VCaP (cell line): ENCODE measurements around the gene HERPUD2.

Experiments
- H3K27ac ChIP-seq: fragments of 450-650 bp; 2 replicates; pipeline ENCODE4 v1.5.1; 2017
- CTCF ChIP-seq: fragments of 450-650 bp; conservative IDR thresholded peaks from 2 replicates; pipeline ENCODE4 v1.5.1; 2017; ENCODE audit warnings: mild to moderate bottlenecking, moderate library complexity

The HERPUD2 gene

GRCh38 chr7:35728412-35729060, 33.6 kb upstream of the HERPUD2 start:
- no peak overlapping the region for H3K27ac ChIP-seq
- no peak for TF ChIP-seq CTCF

GRCh38 chr7:35727571-35727970, 32.6 kb upstream of the HERPUD2 start:
- H3K27ac ChIP-seq: no peak overlapping the region
- TF ChIP-seq CTCF: no peak

GRCh38 chr7:35726654-35727053, 31.7 kb upstream of the HERPUD2 start:
- H3K27ac ChIP-seq: no peak overlapping the region
- TF ChIP-seq CTCF: no peak

- no peak overlapping the region for H3K27ac ChIP-seq
- TF ChIP-seq CTCF: no peak
These were observed 30.3 kb upstream of the HERPUD2 start for GRCh38 chr7:35725280-35725680.

GRCh38 chr7:35723011-35723410, 28.1 kb upstream of the HERPUD2 start:
- H3K27ac ChIP-seq: no peak overlapping the region
- no peak for TF ChIP-seq CTCF

GRCh38 chr7:35722054-35722849, 27.3 kb upstream of the HERPUD2 start:
- H3K27ac ChIP-seq: no peak overlapping the region
- TF ChIP-seq CTCF: no peak

- no peak overlapping the region for H3K27ac ChIP-seq
- TF ChIP-seq CTCF: no peak
These were observed 26.4 kb upstream of the HERPUD2 start for GRCh38 chr7:35721288-35721687.
